Mononuclear cell (primary cell): ENCODE results near the gene C8G. TPM values are rescaled to one million over a fixed set of nuclear protein-coding genes. Genes with fewer than 3 reads are reported as not detected.

Experiments
- H3K27me3 ChIP-seq: 2 replicates; pipeline ENCODE4 v1.6.0; 2011; ENCODE audit warnings: low read length, control low read depth; ENCODE audit not compliant: insufficient read depth
- H3K4me1 ChIP-seq: 2 replicates; pipeline ENCODE4 v1.5.1; 2011; ENCODE audit warnings: mild to moderate bottlenecking, low read length, control low read depth; ENCODE audit not compliant: insufficient read depth
- H3K4me3 ChIP-seq: 2 replicates; pipeline ENCODE4 v1.5.1; 2011; ENCODE audit warnings: mild to moderate bottlenecking, low read length, moderate library complexity
- H3K9me3 ChIP-seq: 2 replicates; pipeline ENCODE4 v1.5.1; 2011; ENCODE audit warnings: low read depth, mild to moderate bottlenecking, control low read depth, low read length
- total RNA-seq: library from RNA; depleted of rRNA; stranded (reverse); fragments of >200 nt; gene quantifications from one replicate; pipeline ENCODE4 v1.2.3, GENCODE V29; 2012

The C8G gene
- total RNA-seq, 1 donor, result not detected

- no peak overlapping the region for H3K4me3 ChIP-seq
- peaks cover 65% of the 10 kb centered on the region for H3K4me1 ChIP-seq
- H3K9me3 ChIP-seq, result no peaks in the 10 kb centered on the region
- no peaks in the 10 kb centered on the region for H3K27me3 ChIP-seq
Observed at GRCh38 chr9:136962163-136962562, 17.1 kb downstream of the C8G start.

GRCh38 chr9:136962701-136963248, 17.7 kb downstream of the C8G start:
- no peaks in the 10 kb centered on the region for H3K27me3 ChIP-seq
- peaks cover 65% of the 10 kb centered on the region for H3K4me1 ChIP-seq
- no peak overlapping the region for H3K4me3 ChIP-seq
- H3K9me3 ChIP-seq, result no peaks in the 10 kb centered on the region

GRCh38 chr9:136963341-136963740, 18.3 kb downstream of the C8G start:
- Histone ChIP-seq H3K27me3 (no peaks in the 10 kb centered on the region), H3K4me1 (peaks cover 61% of the 10 kb centered on the region), H3K9me3 (no peaks in the 10 kb centered on the region), H3K4me3 (no peak overlapping the region)

GRCh38 chr9:136963751-136964150, 18.7 kb downstream of the C8G start:
- peaks cover 57% of the 10 kb centered on the region for H3K4me1 ChIP-seq
- H3K9me3 ChIP-seq, result no peaks in the 10 kb centered on the region
- H3K4me3 ChIP-seq, result no peak overlapping the region
- H3K27me3 ChIP-seq, result no peaks in the 10 kb centered on the region

GRCh38 chr9:136964171-136964689, 19.2 kb downstream of the C8G start:
- Histone ChIP-seq H3K27me3 (no peaks in the 10 kb centered on the region), H3K4me3 (no peak overlapping the region), H3K9me3 (no peaks in the 10 kb centered on the region), H3K4me1 (peaks cover 53% of the 10 kb centered on the region)

GRCh38 chr9:136964833-136965422, 19.9 kb downstream of the C8G start:
- Histone ChIP-seq H3K9me3 (no peaks in the 10 kb centered on the region), H3K4me3 (no peak overlapping the region), H3K27me3 (no peaks in the 10 kb centered on the region), H3K4me1 (peaks cover 46% of the 10 kb centered on the region)

- Histone ChIP-seq H3K27me3 (no peaks in the 10 kb centered on the region), H3K4me3 (no peak overlapping the region), H3K4me1 (peaks cover 40% of the 10 kb centered on the region), H3K9me3 (no peaks in the 10 kb centered on the region)
Observed at GRCh38 chr9:136965771-136966484, 20.9 kb downstream of the C8G start.

GRCh38 chr9:136968333-136969127, 23.5 kb downstream of the C8G start:
- Histone ChIP-seq H3K4me1 (peaks cover 18% of the 10 kb centered on the region), H3K4me3 (no peak overlapping the region), H3K9me3 (no peaks in the 10 kb centered on the region), H3K27me3 (no peaks in the 10 kb centered on the region)

- Histone ChIP-seq H3K9me3 (no peaks in the 10 kb centered on the region), H3K4me3 (no peak overlapping the region), H3K27me3 (no peaks in the 10 kb centered on the region), H3K4me1 (peaks cover 21% of the 10 kb centered on the region)
Observed at GRCh38 chr9:136969150-136969549, 24.1 kb downstream of the C8G start.

- Histone ChIP-seq H3K4me1 (peaks cover 21% of the 10 kb centered on the region), H3K4me3 (no peak overlapping the region), H3K9me3 (no peaks in the 10 kb centered on the region), H3K27me3 (no peaks in the 10 kb centered on the region)
Observed at GRCh38 chr9:136969774-136970173, 24.7 kb downstream of the C8G start.

- H3K27me3 ChIP-seq, result no peaks in the 10 kb centered on the region
- no peak overlapping the region for H3K4me3 ChIP-seq
- H3K4me1 ChIP-seq, result peaks cover 26% of the 10 kb centered on the region
- H3K9me3 ChIP-seq, result no peaks in the 10 kb centered on the region
Observed at GRCh38 chr9:136970361-136970760, 25.3 kb downstream of the C8G start.

- no peak overlapping the region for H3K4me3 ChIP-seq
- H3K4me1 ChIP-seq, result peaks cover 26% of the 10 kb centered on the region
- no peaks in the 10 kb centered on the region for H3K9me3 ChIP-seq
- no peaks in the 10 kb centered on the region for H3K27me3 ChIP-seq
Observed at GRCh38 chr9:136971746-136972145, 26.7 kb downstream of the C8G start.

- H3K4me1 ChIP-seq, result peaks cover 26% of the 10 kb centered on the region
- no peaks in the 10 kb centered on the region for H3K27me3 ChIP-seq
- H3K9me3 ChIP-seq, result no peaks in the 10 kb centered on the region
- no peak overlapping the region for H3K4me3 ChIP-seq
Observed at GRCh38 chr9:136972335-136972734, 27.3 kb downstream of the C8G start.

- Histone ChIP-seq H3K27me3 (no peaks in the 10 kb centered on the region), H3K4me3 (no peak overlapping the region), H3K4me1 (peaks cover 30% of the 10 kb centered on the region), H3K9me3 (no peaks in the 10 kb centered on the region)
Observed at GRCh38 chr9:136972743-136973142, 27.7 kb downstream of the C8G start.
